ENCODE data around the gene CCDC47.

CCDC47 gene

DNA sequence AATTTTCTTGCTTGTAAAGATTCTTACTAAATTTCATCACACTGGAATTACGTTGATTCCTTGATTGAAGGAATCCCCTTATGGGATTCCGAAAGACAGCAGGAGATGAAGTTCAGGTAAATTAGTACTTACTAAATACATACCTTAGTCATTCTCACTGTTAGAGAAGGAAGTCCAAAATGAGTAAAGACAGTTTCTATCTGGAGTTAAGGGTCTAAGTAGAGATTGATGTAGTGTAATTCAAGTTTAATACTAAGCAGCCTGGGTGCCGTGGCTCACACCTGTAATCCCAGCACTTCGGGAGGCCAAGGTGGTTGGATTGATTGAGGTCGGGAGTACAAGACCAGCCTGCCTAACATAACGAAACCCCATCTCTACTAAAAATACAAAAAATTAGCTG is 10.1 kb upstream of the CCDC47 start:
- H4K20me1 ChIP-seq (ENCODE audit: insufficient read depth, low read length), result peaks cover 60% of the 10 kb centered on the region
- no peak for TF ChIP-seq EZH2 (IDR thresholded peaks at IDR 0.05; ENCODE audit: borderline replicate concordance, low read depth, low read length, severe bottlenecking)
- TF ChIP-seq CTCF (IDR thresholded peaks at IDR 0.05; ENCODE audit: borderline replicate concordance, extremely low read depth, low read length, poor library complexity, severe bottlenecking), result no peak
- peaks cover under 1% of the 10 kb centered on the region; the same call in 1 of the 2 replicates for H3K4me1 ChIP-seq (ENCODE audit: insufficient read depth, low read length)
- H3K4me2 ChIP-seq (ENCODE audit: insufficient read depth, low read length), result no peak overlapping the region
- ATAC-seq (ENCODE audit: insufficient read depth, low read depth), result no peak
- no peaks in the 10 kb centered on the region for H3K27me3 ChIP-seq (ENCODE audit: insufficient read depth, low read length, poor library complexity)
- no peak overlapping the region for H3K4me3 ChIP-seq (ENCODE audit: low read depth in 1 of 2, low read length in 2 of 2)
- H3K9ac ChIP-seq (ENCODE audit: low read depth, low read length), result no peak overlapping the region
- H3K9me3 ChIP-seq (ENCODE audit: insufficient read depth, low read length, severe bottlenecking), result no peaks in the 10 kb centered on the region
- no peak for DNase-seq
- H3K36me3 ChIP-seq (ENCODE audit: insufficient read depth, low read length), result peaks cover 78% of the 10 kb centered on the region
- no peak overlapping the region for H3K27ac ChIP-seq (ENCODE audit: low read length)
- H2AFZ ChIP-seq (ENCODE audit: low read depth, low read length), result no peak overlapping the region
- peaks cover 94% of the 10 kb centered on the region for H3K79me2 ChIP-seq (ENCODE audit: insufficient read depth, low read length)

- no peak overlapping the region for H3K4me3 ChIP-seq (ENCODE audit: low read depth in 1 of 2, low read length in 2 of 2)
- no peaks in the 10 kb centered on the region for H3K9me3 ChIP-seq (ENCODE audit: insufficient read depth, low read length, severe bottlenecking)
- H3K27ac ChIP-seq (ENCODE audit: low read length), result no peak overlapping the region
- ATAC-seq (ENCODE audit: insufficient read depth, low read depth), result no peak
- no peak for DNase-seq
- peaks cover 77% of the 10 kb centered on the region for H4K20me1 ChIP-seq (ENCODE audit: insufficient read depth, low read length)
- H3K9ac ChIP-seq (ENCODE audit: low read depth, low read length), result no peak overlapping the region
- H2AFZ ChIP-seq (ENCODE audit: low read depth, low read length), result no peak overlapping the region
- H3K4me2 ChIP-seq (ENCODE audit: insufficient read depth, low read length), result no peak overlapping the region
- H3K4me1 ChIP-seq (ENCODE audit: insufficient read depth, low read length), result peaks cover 23% of the 10 kb centered on the region
- peaks cover 98% of the 10 kb centered on the region for H3K79me2 ChIP-seq (ENCODE audit: insufficient read depth, low read length)
- peaks cover 80% of the 10 kb centered on the region for H3K36me3 ChIP-seq (ENCODE audit: insufficient read depth, low read length)
- no peaks in the 10 kb centered on the region for H3K27me3 ChIP-seq (ENCODE audit: insufficient read depth, low read length, poor library complexity)
- TF ChIP-seq CTCF (IDR thresholded peaks at IDR 0.05; ENCODE audit: borderline replicate concordance, extremely low read depth, low read length, poor library complexity, severe bottlenecking), result no peak
- TF ChIP-seq EZH2 (IDR thresholded peaks at IDR 0.05; ENCODE audit: borderline replicate concordance, low read depth, low read length, severe bottlenecking), result no peak
Observed at GRCh38 chr17:63780928-63781327, 7.5 kb upstream of the CCDC47 start.

GRCh38 chr17:63780507-63780906 is 7.1 kb upstream of the CCDC47 start:
- ATAC-seq (ENCODE audit: insufficient read depth, low read depth) (no peak), DNase-seq (no peak)
- no peak overlapping the region for H2AFZ ChIP-seq (ENCODE audit: low read depth, low read length)
- no peak overlapping the region for H3K4me3 ChIP-seq (ENCODE audit: low read depth in 1 of 2, low read length in 2 of 2)
- H3K27ac ChIP-seq (ENCODE audit: low read length), result no peak overlapping the region
- no peak overlapping the region for H3K9ac ChIP-seq (ENCODE audit: low read depth, low read length)
- H3K4me2 ChIP-seq (ENCODE audit: insufficient read depth, low read length), result no peak overlapping the region; the same call in 1 of the 2 replicates
- H3K9me3 ChIP-seq (ENCODE audit: insufficient read depth, low read length, severe bottlenecking), result no peaks in the 10 kb centered on the region
- H3K36me3 ChIP-seq (ENCODE audit: insufficient read depth, low read length), result peaks cover 80% of the 10 kb centered on the region
- H3K79me2 ChIP-seq (ENCODE audit: insufficient read depth, low read length), result peaks cover 98% of the 10 kb centered on the region
- peaks cover 79% of the 10 kb centered on the region for H4K20me1 ChIP-seq (ENCODE audit: insufficient read depth, low read length)
- no peak for TF ChIP-seq EZH2 (IDR thresholded peaks at IDR 0.05; ENCODE audit: borderline replicate concordance, low read depth, low read length, severe bottlenecking)
- no peak for TF ChIP-seq CTCF (IDR thresholded peaks at IDR 0.05; ENCODE audit: borderline replicate concordance, extremely low read depth, low read length, poor library complexity, severe bottlenecking)
- peaks cover 27% of the 10 kb centered on the region for H3K4me1 ChIP-seq (ENCODE audit: insufficient read depth, low read length)
- H3K27me3 ChIP-seq (ENCODE audit: insufficient read depth, low read length, poor library complexity), result no peaks in the 10 kb centered on the region

GRCh38 chr17:63775420-63775819 is 2.0 kb upstream of the CCDC47 start:
- ATAC-seq (ENCODE audit: insufficient read depth, low read depth), result no peak
- Histone ChIP-seq H3K36me3 (ENCODE audit: insufficient read depth, low read length) (peaks cover 57% of the 10 kb centered on the region), H4K20me1 (ENCODE audit: insufficient read depth, low read length) (peaks cover 66% of the 10 kb centered on the region), H3K27me3 (ENCODE audit: insufficient read depth, low read length, poor library complexity) (no peaks in the 10 kb centered on the region), H3K79me2 (ENCODE audit: insufficient read depth, low read length) (peaks cover 93% of the 10 kb centered on the region), H3K9me3 (ENCODE audit: insufficient read depth, low read length, severe bottlenecking) (no peaks in the 10 kb centered on the region), H3K4me1 (ENCODE audit: insufficient read depth, low read length) (peaks cover 51% of the 10 kb centered on the region), H3K9ac (ENCODE audit: low read depth, low read length) (peak overlapping the region; percentile 82), H3K27ac (ENCODE audit: low read length) (peak overlapping the region; percentile 98), H2AFZ (ENCODE audit: low read depth, low read length) (no peak overlapping the region), H3K4me3 (ENCODE audit: low read depth in 1 of 2, low read length in 2 of 2) (peak overlapping the region; percentile 82 to 97), H3K4me2 (ENCODE audit: insufficient read depth, low read length) (peak overlapping the region; percentile 92)
- no peak for DNase-seq
- TF ChIP-seq CTCF (IDR thresholded peaks at IDR 0.05; ENCODE audit: borderline replicate concordance, extremely low read depth, low read length, poor library complexity, severe bottlenecking), result no peak
- no peak for TF ChIP-seq EZH2 (IDR thresholded peaks at IDR 0.05; ENCODE audit: borderline replicate concordance, low read depth, low read length, severe bottlenecking)

Data from DND-41 (cell line).